Lung microvascular endothelial cell (primary cell): ENCODE measurements around the gene TAT. TPM values are rescaled to one million over a fixed set of nuclear protein-coding genes. Genes with fewer than 3 reads are reported as not detected.
A peak's percentile ranks its signal among the peaks of the same experiment; 100 is the strongest.

Experiments
- DNase-seq, 2 donors: peaks; one replicate each; pipeline versions ENCODE4 v3.0.0 to v3.0.0-alpha.2; 2010; ENCODE audit warnings: low read depth in 2 of 2
- total RNA-seq: library from RNA; depleted of rRNA; stranded (reverse); fragments of >200 nt; gene quantifications from 2 replicates; pipeline ENCODE4 v1.2.1, GENCODE V29; 2014

TAT gene
- total RNA-seq, 1 donor from 2014 or later = not detected

GRCh38 chr16:71542377-71542776, 34.5 kb downstream of the TAT start:
- peak; percentile 22 to 34 for DNase-seq

- DNase-seq = peak; percentile 51 to 55
Measured at GRCh38 chr16:71537643-71538042, 39.2 kb downstream of the TAT start.

- DNase-seq = no peak
Measured at GRCh38 chr16:71536752-71537499, 40.0 kb downstream of the TAT start.

GRCh38 chr16:71532366-71532765, 44.5 kb downstream of the TAT start:
- no peak for DNase-seq

GRCh38 chr16:71528863-71529262, 48.0 kb downstream of the TAT start:
- no peak for DNase-seq

GRCh38 chr16:71528257-71528656, 48.6 kb downstream of the TAT start:
- DNase-seq = no peak

GRCh38 chr16:71526111-71526631, 50.7 kb downstream of the TAT start, which contains the start of gene CHST4:
Gene CHST4 (plus strand): TSS chr16:71526426. CDS start chr16:71536678, 10,252 bp downstream.
- no peak for DNase-seq

GRCh38 chr16:71524566-71525553, 52.0 kb downstream of the TAT start:
- DNase-seq = no peak

GRCh38 chr16:71520550-71520949, 56.3 kb downstream of the TAT start:
- no peak for DNase-seq

Other genes with a start within 250 kb of the TAT start
- gene CALB2, start 218.4 kb downstream of the TAT start, total RNA-seq = not detected in 2 replicates
- gene TLE7, start 135.0 kb downstream of the TAT start, total RNA-seq = not detected in 2 replicates
- 2.8 and 3.8 TPM in 2 replicates for gene ZNF23, start 114.8 kb downstream of the TAT start, total RNA-seq
- gene ZNF19, start 87.8 kb downstream of the TAT start, total RNA-seq = 1.2 and 1.5 TPM in 2 replicates
- not detected in 2 replicates for gene CHST4, start 50.7 kb downstream of the TAT start, total RNA-seq
- 0.22 TPM in 1 of 2 replicates, not detected in the other for gene MARVELD3, start 49.1 kb upstream of the TAT start, total RNA-seq
- 4.6 and 6.5 TPM in 2 replicates for gene PHLPP2, start 147.6 kb upstream of the TAT start, total RNA-seq
- 37.0 and 43.8 TPM in 2 replicates for gene AP1G1, start 231.7 kb upstream of the TAT start, total RNA-seq